Keratinocyte (primary cell): Measurements from ENCODE around the gene SMTNL1. TPM values are rescaled to one million over a fixed set of nuclear protein-coding genes. Genes with fewer than 3 reads are reported as not detected.

Source experiments
- DNase-seq: peaks from one replicate; pipeline ENCODE4 v3.0.0-alpha.2; 2011; ENCODE audit warnings: low read depth, missing footprints, low spot score
- FAIRE-seq: peaks from 2 replicates; lab custom pipeline; 2011; peaks lifted over from hg19 to GRCh38; lab: Jason Lieb, UNC
- H2AFZ ChIP-seq: 2 replicates; pipeline ENCODE4 v1.6.0; 2012; ENCODE audit warnings: low read length, control low read depth, inconsistent platforms; ENCODE audit not compliant: control insufficient read depth
- H3K27ac ChIP-seq: 2 replicates; pipeline ENCODE4 v1.5.1; 2011; ENCODE audit warnings: low read length; ENCODE audit not compliant: control insufficient read depth, insufficient read depth
- H3K27me3 ChIP-seq: 3 replicates; pipeline ENCODE4 v1.6.0; 2011; ENCODE audit warnings: low read length; ENCODE audit not compliant: control insufficient read depth, insufficient read depth; ENCODE audit errors: extremely low read depth
- H3K36me3 ChIP-seq, 2 experiments: 2 replicates in 1 of 2; 3 replicates in 1 of 2; pipeline ENCODE4 v1.5.1; 2011; ENCODE audit warnings: low read length in 2 of 2, mild to moderate bottlenecking in 1 of 2; ENCODE audit not compliant: control insufficient read depth in 2 of 2, insufficient read depth in 2 of 2; ENCODE audit errors: extremely low read depth in 1 of 2
- H3K4me1 ChIP-seq: 3 replicates; pipeline ENCODE4 v1.5.1; 2011; ENCODE audit warnings: low read length; ENCODE audit not compliant: control insufficient read depth, insufficient read depth; ENCODE audit errors: extremely low read depth
- H3K4me2 ChIP-seq: 3 replicates; pipeline ENCODE4 v1.6.0; 2011; ENCODE audit warnings: low read depth, low read length; ENCODE audit not compliant: control insufficient read depth, insufficient read depth; ENCODE audit errors: extremely low read depth
- H3K4me3 ChIP-seq, 3 experiments: fragments of 200-600 bp in 1 of 3; sonication (generic) in 1 of 3; 2 replicates in 2 of 3; 3 replicates in 1 of 3; pipeline ENCODE4 v1.5.1; 2011 to 2016; ENCODE audit warnings: low read length in 3 of 3, mild to moderate bottlenecking in 3 of 3, control low read depth in 2 of 3, inconsistent platforms in 1 of 3, low read depth in 1 of 3, mixed read lengths in 1 of 3, mixed run types in 1 of 3, moderate library complexity in 1 of 3; ENCODE audit not compliant: control insufficient read depth in 2 of 3, insufficient read depth in 2 of 3; ENCODE audit errors: extremely low read depth in 1 of 3
- H3K79me2 ChIP-seq: 2 replicates; pipeline ENCODE4 v1.6.0; 2012; ENCODE audit warnings: low read length; ENCODE audit not compliant: control insufficient read depth, insufficient read depth
- H3K9ac ChIP-seq: 3 replicates; pipeline ENCODE4 v1.6.0; 2011; ENCODE audit warnings: low read length; ENCODE audit not compliant: control insufficient read depth, insufficient read depth; ENCODE audit errors: extremely low read depth
- H3K9me1 ChIP-seq: 3 replicates; pipeline ENCODE4 v1.6.0; 2011; ENCODE audit warnings: low read length; ENCODE audit not compliant: control insufficient read depth, insufficient read depth; ENCODE audit errors: extremely low read depth
- H3K9me3 ChIP-seq: 2 replicates; pipeline ENCODE4 v1.5.1; 2012; ENCODE audit warnings: low read depth, low read length; ENCODE audit not compliant: control insufficient read depth
- H4K20me1 ChIP-seq: 3 replicates; pipeline ENCODE4 v1.6.0; 2011; ENCODE audit warnings: low read length; ENCODE audit not compliant: control insufficient read depth, insufficient read depth; ENCODE audit errors: extremely low read depth
- CTCF ChIP-seq, 3 experiments: IDR thresholded peaks in 1 of 3; conservative IDR thresholded peaks in 1 of 3; optimal IDR thresholded peaks in 1 of 3; 2 replicates in 2 of 3; 3 replicates in 1 of 3; pipeline versions ENCODE3 to v1.5.1; 2011; ENCODE audit warnings: low read length in 3 of 3, mild to moderate bottlenecking in 3 of 3, moderate library complexity in 2 of 3, control low read depth in 1 of 3, inconsistent platforms in 1 of 3; ENCODE audit not compliant: insufficient read depth in 2 of 3; ENCODE audit errors: extremely low read depth in 1 of 3
- EZH2 ChIP-seq: IDR thresholded peaks from one replicate; pipeline ENCODE4 v1.6.1; 2012; ENCODE audit warnings: inconsistent platforms, mild to moderate bottlenecking, low read length, moderate library complexity
- dilution Hi-C: fragments of 300-500 bp; cut with MboI; formaldehyde crosslinking; loops from one replicate; pipeline ENCODE4 v1.7.0; 2020; ENCODE audit warnings: low sequenced_read_pairs; ENCODE audit not compliant: extremely low pct_ligation_motif_present
- polyA plus RNA-seq, 5 experiments: library from polyadenylated mRNA; depleted of rRNA in 3 of 5; stranded (reverse) in 3 of 5; stranded (forward) in 1 of 5; unstranded in 1 of 5; fragments of >200 nt; gene quantifications; 1 replicate in 1 of 5; 2 replicates in 3 of 5; 3 replicates in 1 of 5; pipeline versions ENCODE4 v1.2.1 to v1.2.3, GENCODE V29; 2011 to 2012; ENCODE audit warnings: missing spikeins in 2 of 5, low read depth in 1 of 5, low replicate concordance in 1 of 5

Gene SMTNL1
- polyA plus RNA-seq, 1 donor (not counting 4 experiments of a cell fraction or from before 2014, with no cell fraction given) = not detected

- dilution Hi-C loops = no loop called here
- no peak for FAIRE-seq
- no peak overlapping the region for H3K4me3 ChIP-seq
- H3K4me1 ChIP-seq = no peaks in the 10 kb centered on the region
- TF ChIP-seq CTCF (optimal IDR thresholded peaks at IDR 0.05 in 1 of 3, IDR thresholded peaks at IDR 0.05 in 1 of 3, conservative IDR thresholded peaks at IDR 0.05 in 1 of 3; ENCODE audit: extremely low read depth in 1 of 3, insufficient read depth in 2 of 3, low read length in 3 of 3) = no peak
- no peak for TF ChIP-seq EZH2
- H2AFZ ChIP-seq = no peak overlapping the region
- H4K20me1 ChIP-seq = no peaks in the 10 kb centered on the region
- H3K9me1 ChIP-seq = no peaks in the 10 kb centered on the region
- H3K27ac ChIP-seq = no peak overlapping the region
- no peak overlapping the region for H3K4me2 ChIP-seq
- no peak for DNase-seq
- H3K36me3 ChIP-seq = no peaks in the 10 kb centered on the region
- no peaks in the 10 kb centered on the region for H3K79me2 ChIP-seq
- no peaks in the 10 kb centered on the region for H3K9me3 ChIP-seq
- no peak overlapping the region for H3K9ac ChIP-seq
- H3K27me3 ChIP-seq = no peaks in the 10 kb centered on the region
Measured at GRCh38 chr11:57586711-57587245, 49.4 kb downstream of the SMTNL1 start.

- FAIRE-seq (no peak), DNase-seq (no peak)
- no peak overlapping the region for H3K4me3 ChIP-seq
- no peaks in the 10 kb centered on the region for H3K9me1 ChIP-seq
- H4K20me1 ChIP-seq = no peaks in the 10 kb centered on the region
- no peak overlapping the region for H3K27ac ChIP-seq
- H3K36me3 ChIP-seq = no peaks in the 10 kb centered on the region
- H2AFZ ChIP-seq = no peak overlapping the region
- no peak overlapping the region for H3K9ac ChIP-seq
- no peaks in the 10 kb centered on the region for H3K4me1 ChIP-seq
- no peaks in the 10 kb centered on the region for H3K9me3 ChIP-seq
- dilution Hi-C loops = no loop called here
- no peaks in the 10 kb centered on the region for H3K79me2 ChIP-seq
- no peaks in the 10 kb centered on the region for H3K27me3 ChIP-seq
- no peak overlapping the region for H3K4me2 ChIP-seq
- TF ChIP-seq EZH2 (no peak), CTCF (optimal IDR thresholded peaks at IDR 0.05 in 1 of 3, IDR thresholded peaks at IDR 0.05 in 1 of 3, conservative IDR thresholded peaks at IDR 0.05 in 1 of 3; ENCODE audit: extremely low read depth in 1 of 3, insufficient read depth in 2 of 3, low read length in 3 of 3) (no peak)
Measured at GRCh38 chr11:57588046-57588710, 50.8 kb downstream of the SMTNL1 start.
